Activated T-cell treated with anti-CD3 and anti-CD28 coated beads, Interleukin-2, amount 50 U/mL, for 24 hours (primary cell): ENCODE results near the gene KCNQ2.
A peak's percentile ranks its signal among the peaks of the same experiment; 100 is the strongest.
"Not testable (repeated sequence)": the region's sequence is repeated elsewhere in the genome, so short reads cannot be mapped to it uniquely, and the experiment has no call there.

Experiments used
- DNase-seq: peaks from one replicate; pipeline ENCODE4 v3.0.0-alpha.2; 2020
- H3K27ac Mint-ChIP-seq: 2 replicates; pipeline ENCODE4 v1.8.0; 2020; ENCODE audit warnings: mild to moderate bottlenecking, mixed read lengths
- H3K27me3 Mint-ChIP-seq: 2 replicates; pipeline ENCODE4 v1.8.0; 2020; ENCODE audit warnings: mixed read lengths
- H3K36me3 Mint-ChIP-seq: 2 replicates; pipeline ENCODE4 v1.8.0; 2020; ENCODE audit warnings: low read depth, mixed read lengths
- H3K4me1 Mint-ChIP-seq: 2 replicates; pipeline ENCODE4 v1.8.0; 2020; ENCODE audit warnings: low read depth, mixed read lengths
- H3K4me3 Mint-ChIP-seq: 2 replicates; pipeline ENCODE4 v1.8.0; 2020; ENCODE audit warnings: mild to moderate bottlenecking, moderate library complexity, mixed read lengths
- H3K9me3 Mint-ChIP-seq: 2 replicates; pipeline ENCODE4 v1.8.0; 2020; ENCODE audit warnings: mixed read lengths

The KCNQ2 gene

DNA sequence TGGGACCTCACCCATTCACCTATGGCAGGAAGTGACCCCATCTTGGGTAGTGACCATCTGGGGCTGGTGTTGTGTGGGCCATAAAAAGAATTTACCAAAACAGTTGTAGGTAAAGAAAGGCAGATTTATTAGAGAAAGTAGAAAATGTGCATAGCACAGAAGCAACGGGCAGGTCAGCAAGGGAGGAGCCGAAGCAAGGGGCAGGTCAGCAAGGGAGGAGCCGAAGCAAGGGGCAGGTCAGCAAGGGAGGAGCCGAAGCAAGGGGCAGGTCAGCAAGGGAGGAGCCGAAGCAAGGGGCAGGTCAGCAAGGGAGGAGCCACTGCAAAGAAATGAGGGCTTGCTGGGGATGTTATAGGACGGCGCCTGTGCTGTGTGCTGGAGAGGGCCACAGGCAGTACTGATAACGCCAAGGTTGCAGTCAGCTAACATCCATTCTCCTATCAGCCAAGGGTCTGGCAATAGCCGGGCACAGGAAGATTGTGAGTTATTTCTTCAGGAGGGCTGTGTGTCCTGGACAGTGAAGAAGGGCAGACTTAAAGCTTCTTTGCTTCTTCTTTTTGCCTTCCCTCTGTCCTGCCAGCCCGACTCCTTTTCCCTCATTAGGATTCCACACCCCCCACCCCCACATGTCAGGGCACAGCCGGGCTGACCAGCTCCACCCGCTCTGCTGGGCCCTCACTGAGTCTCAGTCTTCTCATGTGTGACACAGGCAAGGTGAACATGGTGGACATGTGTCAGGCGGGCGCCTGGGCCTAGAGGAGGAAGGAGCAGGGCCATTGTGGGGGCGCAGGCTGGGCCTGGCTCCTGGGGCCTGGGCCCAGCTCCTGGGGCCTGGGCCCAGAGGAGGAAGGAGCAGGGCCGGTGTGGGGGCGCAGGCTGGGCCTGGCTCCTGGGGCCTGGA, 79.7 kb downstream of the KCNQ2 start:
- peaks cover 6% of the 10 kb centered on the region for H3K9me3 Mint-ChIP-seq
- H3K4me3 Mint-ChIP-seq = no peak overlapping the region
- no peaks in the 10 kb centered on the region for H3K36me3 Mint-ChIP-seq
- peaks cover 15% of the 10 kb centered on the region for H3K27me3 Mint-ChIP-seq
- DNase-seq = no peak
- H3K27ac Mint-ChIP-seq = no peak overlapping the region
- H3K4me1 Mint-ChIP-seq = no peaks in the 10 kb centered on the region

DNA sequence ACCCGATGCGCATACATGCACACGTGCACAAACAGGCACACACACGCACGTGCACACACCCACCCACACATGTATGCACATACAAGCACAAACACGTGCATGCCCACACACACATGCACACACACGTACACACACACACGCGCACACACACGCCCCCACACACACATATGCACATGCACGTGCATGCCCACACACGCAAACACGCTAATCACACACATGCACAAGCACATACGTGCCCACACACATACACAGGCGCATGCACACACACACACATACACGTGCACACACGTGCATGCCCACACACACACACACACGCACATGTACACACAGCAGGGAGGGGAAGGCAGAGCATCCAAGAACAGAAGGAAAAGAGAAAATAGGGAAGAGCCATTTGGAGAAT, 84.5 kb downstream of the KCNQ2 start:
- Mint-ChIP-seq H3K27me3 (peaks cover 10% of the 10 kb centered on the region), H3K27ac (no peak overlapping the region), H3K36me3 (no peaks in the 10 kb centered on the region), H3K4me3 (no peak overlapping the region), H3K9me3 (peaks cover 24% of the 10 kb centered on the region), H3K4me1 (no peaks in the 10 kb centered on the region)
- no peak for DNase-seq

DNA sequence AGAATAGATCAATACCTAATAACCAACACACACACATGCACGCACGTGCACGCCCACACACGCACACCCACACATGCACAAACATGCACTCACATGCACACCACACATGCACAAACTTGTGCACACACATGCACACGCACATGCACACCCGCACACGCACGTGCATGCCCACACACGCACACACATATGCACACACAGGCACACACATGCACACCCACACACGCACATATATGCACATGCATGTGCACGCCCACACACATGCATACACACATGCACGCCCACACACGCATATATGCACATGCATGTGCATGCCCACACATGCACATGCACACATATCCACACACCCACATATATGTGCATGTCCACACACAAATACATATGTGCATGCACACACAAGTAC, 85.1 kb downstream of the KCNQ2 start:
- Mint-ChIP-seq H3K9me3 (peaks cover 24% of the 10 kb centered on the region), H3K4me3 (no peak overlapping the region), H3K36me3 (no peaks in the 10 kb centered on the region), H3K4me1 (no peaks in the 10 kb centered on the region), H3K27ac (no peak overlapping the region), H3K27me3 (peaks cover 10% of the 10 kb centered on the region)
- DNase-seq = no peak

DNA sequence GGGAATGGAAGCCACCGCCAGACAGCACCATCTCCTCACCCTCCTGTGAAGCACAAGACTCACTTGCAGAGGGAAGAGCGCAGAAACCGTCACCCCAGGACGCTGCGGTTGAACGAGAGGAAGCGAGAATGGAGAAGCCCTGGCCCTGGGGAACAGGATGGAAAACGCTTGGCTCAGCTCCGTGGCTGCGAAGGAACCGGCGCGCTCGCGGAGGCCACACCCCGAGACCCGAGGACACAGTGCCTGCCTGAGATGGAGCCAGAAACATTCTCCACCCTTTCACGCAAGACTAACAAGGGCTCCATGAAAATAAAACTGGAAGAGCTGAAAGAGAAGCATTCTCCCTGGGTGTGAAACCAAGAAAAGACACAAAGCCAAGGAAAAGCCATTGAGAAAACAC, 86.0 kb downstream of the KCNQ2 start:
- H3K4me3 Mint-ChIP-seq = no peak overlapping the region
- no peaks in the 10 kb centered on the region for H3K36me3 Mint-ChIP-seq
- peaks cover 10% of the 10 kb centered on the region for H3K27me3 Mint-ChIP-seq

DNA sequence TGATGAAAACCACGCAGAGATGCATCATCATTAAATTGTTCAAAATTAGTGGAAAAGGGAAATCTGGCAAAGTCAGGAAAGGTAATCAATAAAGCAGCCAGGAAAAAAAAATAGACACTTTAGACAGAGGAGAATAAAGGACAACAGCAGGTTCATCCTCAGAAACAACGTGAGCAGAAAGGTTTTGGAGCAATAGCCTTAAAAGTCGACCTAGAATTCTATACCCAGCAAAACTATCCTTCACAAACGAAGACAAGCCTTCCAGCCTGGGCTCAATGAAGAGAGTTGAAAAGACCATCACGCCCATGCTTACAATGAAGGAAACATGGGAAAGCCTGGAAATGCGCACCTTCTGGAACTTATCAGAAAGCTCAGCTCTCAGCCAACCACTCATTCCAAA, 86.6 kb downstream of the KCNQ2 start:
- H3K4me1 Mint-ChIP-seq = no peaks in the 10 kb centered on the region
- peaks cover 10% of the 10 kb centered on the region for H3K27me3 Mint-ChIP-seq
- no peak for DNase-seq
- H3K27ac Mint-ChIP-seq = no peak overlapping the region
- H3K4me3 Mint-ChIP-seq = no peak overlapping the region
- no peaks in the 10 kb centered on the region for H3K36me3 Mint-ChIP-seq
- H3K9me3 Mint-ChIP-seq = peaks cover 24% of the 10 kb centered on the region

More for the DNA sequence above, 86.0 kb downstream of the KCNQ2 start:
- H3K4me1 Mint-ChIP-seq = no peaks in the 10 kb centered on the region
- no peak for DNase-seq
- peaks cover 24% of the 10 kb centered on the region for H3K9me3 Mint-ChIP-seq
- H3K27ac Mint-ChIP-seq = no peak overlapping the region

DNA sequence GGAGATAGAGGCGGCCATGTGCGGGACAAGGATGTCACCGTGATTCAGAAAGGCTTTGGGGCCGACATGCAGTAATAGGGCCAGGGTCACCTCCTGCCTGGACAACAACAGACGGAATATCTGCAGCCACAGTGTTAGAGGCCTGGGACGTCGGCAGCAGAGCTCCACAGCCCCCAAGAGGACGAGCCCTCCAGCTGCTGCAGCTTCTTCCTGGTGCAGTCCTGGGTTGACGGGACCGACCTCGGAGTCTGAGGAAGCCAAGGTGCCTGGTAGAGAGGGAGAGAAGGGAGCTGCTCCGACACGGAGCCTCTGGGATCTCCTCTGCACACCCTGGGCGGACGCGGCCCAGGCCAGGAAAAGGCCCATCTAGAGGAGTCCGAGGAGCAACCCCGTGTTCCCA, 88.1 kb downstream of the KCNQ2 start:
- Mint-ChIP-seq H3K27me3 (peaks cover 16% of the 10 kb centered on the region), H3K4me3 (no peak overlapping the region), H3K36me3 (no peaks in the 10 kb centered on the region), H3K27ac (no peak overlapping the region), H3K9me3 (peaks cover 22% of the 10 kb centered on the region), H3K4me1 (no peaks in the 10 kb centered on the region)
- DNase-seq = no peak

DNA sequence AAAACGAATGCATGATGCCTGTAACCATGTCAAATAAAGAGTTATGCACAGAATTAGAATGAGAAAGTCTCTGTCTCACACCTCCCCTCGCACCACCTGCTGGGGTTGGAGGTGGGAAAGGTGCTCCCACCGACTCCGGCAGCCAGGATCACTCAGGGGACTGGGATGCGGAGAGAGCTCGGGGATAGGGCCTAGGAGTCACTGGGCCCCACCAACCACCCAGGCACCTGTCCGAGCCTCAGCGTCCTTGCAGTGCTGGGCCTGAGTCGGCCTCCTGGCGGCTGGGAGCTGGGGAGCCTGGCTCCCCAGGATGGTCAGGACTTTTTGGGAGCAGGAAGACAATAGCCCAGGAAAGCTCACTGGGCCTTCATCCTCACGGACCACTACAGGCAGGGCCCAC, 88.9 kb downstream of the KCNQ2 start:
- H3K36me3 Mint-ChIP-seq = no peaks in the 10 kb centered on the region

DNA sequence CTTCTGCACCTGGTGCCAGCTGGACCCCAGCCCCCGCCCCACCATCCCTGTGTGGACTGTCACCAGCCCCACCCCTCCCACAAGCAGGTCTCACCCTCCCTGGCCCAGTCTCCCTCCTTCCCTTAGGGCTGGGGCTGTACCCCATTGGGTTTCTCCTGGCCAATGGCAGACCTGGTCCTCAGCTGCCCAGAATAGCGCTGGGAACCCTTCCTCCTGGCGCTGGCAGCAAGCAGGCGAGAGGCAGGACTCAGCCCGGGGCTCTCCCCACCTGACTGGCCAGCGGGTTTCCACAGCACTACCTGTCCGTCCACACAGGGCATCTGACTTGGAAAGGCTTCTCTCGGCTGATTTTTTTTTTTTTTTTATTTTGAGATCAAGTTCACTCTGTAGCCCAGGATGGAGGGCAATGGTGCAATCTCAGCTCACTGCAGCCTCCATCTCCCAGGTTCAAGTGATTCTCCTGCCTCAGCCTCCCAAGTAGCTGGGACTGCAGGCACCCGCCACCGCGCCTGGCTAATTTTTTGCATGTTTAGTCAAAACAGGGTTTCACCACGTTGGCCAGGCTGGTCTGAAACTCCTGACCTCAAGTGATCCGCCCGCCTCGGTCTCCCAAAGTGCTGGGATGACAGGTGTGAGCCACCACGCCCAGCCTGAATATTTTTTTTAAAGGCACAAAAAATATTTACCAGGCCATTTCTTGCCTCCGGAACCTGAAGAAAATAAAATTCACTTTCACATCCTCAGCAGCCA, 89.7 kb downstream of the KCNQ2 start:
- peaks cover 18% of the 10 kb centered on the region for H3K9me3 Mint-ChIP-seq
- H3K4me3 Mint-ChIP-seq = no peak overlapping the region
- H3K36me3 Mint-ChIP-seq = no peaks in the 10 kb centered on the region
- no peaks in the 10 kb centered on the region for H3K4me1 Mint-ChIP-seq
- peaks cover 25% of the 10 kb centered on the region for H3K27me3 Mint-ChIP-seq
- no peak for DNase-seq
- H3K27ac Mint-ChIP-seq = no peak overlapping the region

More for the DNA sequence above, 88.9 kb downstream of the KCNQ2 start:
- no peak for DNase-seq
- Mint-ChIP-seq H3K9me3 (peaks cover 20% of the 10 kb centered on the region), H3K4me3 (no peak overlapping the region), H3K27me3 (peaks cover 22% of the 10 kb centered on the region), H3K27ac (no peak overlapping the region), H3K4me1 (no peaks in the 10 kb centered on the region)

DNA sequence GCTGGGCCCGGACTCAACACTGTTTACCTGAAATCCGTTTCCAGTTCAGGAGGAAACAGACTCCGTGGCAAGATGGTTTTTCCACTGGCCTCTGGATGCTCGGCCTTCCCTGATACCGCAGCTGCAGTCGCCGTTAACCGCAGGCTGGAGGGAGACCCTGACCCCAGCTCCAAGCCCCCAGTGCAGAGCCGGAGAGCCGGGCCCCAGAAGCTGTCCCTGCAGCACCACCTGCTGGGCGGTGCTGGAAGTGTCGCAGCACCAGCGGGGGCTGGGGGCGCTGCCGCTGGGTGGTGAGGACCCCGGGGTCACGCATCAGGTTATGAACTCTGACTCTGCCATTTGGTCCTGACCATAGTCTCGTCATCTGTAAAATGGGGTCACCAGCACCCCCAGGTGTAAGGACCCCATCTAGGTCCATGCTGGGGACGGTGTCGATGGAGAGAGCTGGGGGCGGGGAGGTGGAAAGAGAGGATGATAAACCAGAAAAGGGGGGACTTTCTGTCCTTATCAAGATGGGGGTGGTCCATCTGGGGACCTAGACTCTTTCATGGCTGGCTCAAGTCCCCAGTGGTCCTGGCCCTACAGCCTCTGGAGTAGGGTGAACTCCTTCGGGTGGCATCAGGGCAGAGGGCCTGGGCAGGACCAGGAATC, 90.5 kb downstream of the KCNQ2 start:
- Mint-ChIP-seq H3K4me1 (no peaks in the 10 kb centered on the region), H3K4me3 (no peak overlapping the region), H3K9me3 (peaks cover 14% of the 10 kb centered on the region), H3K36me3 (no peaks in the 10 kb centered on the region), H3K27ac (no peak overlapping the region), H3K27me3 (peaks cover 31% of the 10 kb centered on the region)
- DNase-seq = peak; percentile 62

DNA sequence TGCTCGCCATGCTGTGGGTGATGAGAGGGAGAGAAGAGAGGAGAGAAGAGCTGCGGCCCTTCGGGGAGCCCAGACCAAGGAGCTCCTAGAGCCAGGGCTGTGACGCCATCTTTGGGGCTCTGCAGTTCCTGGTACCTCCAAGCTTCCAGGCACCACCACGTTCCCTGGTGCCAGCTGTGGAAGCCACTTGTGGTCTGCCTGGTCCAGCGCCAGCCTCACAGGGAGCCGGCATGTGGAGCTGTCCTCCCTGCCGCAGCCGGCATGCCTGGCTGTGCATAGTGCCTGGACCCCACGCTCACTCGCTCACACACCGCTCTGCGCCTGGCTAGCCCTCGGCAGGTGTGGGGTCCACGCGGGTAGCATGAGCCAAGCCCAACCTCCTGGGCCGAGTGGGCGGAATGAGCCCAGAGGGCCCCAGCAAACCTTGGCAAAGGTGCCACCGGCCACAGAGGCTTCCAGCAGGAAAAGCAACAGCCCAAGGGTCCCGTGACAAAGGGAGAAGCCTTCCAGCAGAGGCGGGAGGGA, 92.0 kb downstream of the KCNQ2 start:
- no peak overlapping the region for H3K27ac Mint-ChIP-seq
- DNase-seq = no peak
- H3K27me3 Mint-ChIP-seq = peaks cover 37% of the 10 kb centered on the region
- peaks cover 2% of the 10 kb centered on the region for H3K9me3 Mint-ChIP-seq
- H3K4me1 Mint-ChIP-seq = peaks cover 2% of the 10 kb centered on the region
- no peak overlapping the region for H3K4me3 Mint-ChIP-seq
- H3K36me3 Mint-ChIP-seq = no peaks in the 10 kb centered on the region

DNA sequence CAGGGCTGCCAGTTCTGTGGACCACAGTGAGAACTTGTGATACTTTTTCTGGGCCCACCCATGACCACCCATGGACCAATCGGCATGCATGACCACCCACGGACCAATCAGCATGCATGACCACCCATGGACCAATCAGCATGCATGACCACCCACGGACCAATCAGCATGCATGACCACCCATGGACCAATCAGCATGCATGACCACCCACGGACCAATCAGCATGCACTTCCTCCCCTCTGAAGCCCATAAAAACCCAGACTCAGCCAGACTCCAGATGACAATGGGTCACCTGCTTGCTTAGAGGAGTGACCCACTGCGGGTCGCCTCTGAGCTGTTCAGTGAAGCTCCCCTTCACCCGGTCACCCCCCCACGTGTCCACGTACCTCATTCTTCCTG, 92.6 kb downstream of the KCNQ2 start:
- peaks cover 37% of the 10 kb centered on the region for H3K27me3 Mint-ChIP-seq
- not testable (repeated sequence) for H3K4me1 Mint-ChIP-seq, DNase-seq, H3K9me3 Mint-ChIP-seq, H3K4me3 Mint-ChIP-seq, H3K36me3 Mint-ChIP-seq, H3K27ac Mint-ChIP-seq

DNA sequence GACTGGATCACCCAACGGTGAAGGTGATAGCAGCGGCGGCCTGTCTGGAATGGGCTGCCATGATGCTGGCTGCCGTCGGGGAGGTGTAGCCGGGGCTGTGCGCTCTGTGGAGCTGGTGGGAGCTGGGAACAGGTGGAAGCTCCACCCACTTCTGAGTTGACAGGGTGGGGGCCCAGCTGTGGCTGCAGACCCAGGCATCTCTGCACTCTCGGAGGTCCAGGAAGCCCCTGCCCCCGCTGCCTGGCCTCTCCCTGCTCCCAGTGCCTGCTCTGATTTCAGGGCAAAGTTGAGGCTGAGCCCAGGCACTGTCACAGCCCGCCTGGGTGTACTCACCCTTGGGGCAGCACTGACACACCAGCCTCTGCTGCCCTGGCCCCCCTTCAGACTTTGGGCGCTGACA, 93.2 kb downstream of the KCNQ2 start:
- no peak for DNase-seq
- Mint-ChIP-seq H3K4me1 (peaks cover 2% of the 10 kb centered on the region), H3K9me3 (no peaks in the 10 kb centered on the region), H3K4me3 (no peak overlapping the region), H3K36me3 (no peaks in the 10 kb centered on the region), H3K27me3 (peaks cover 37% of the 10 kb centered on the region), H3K27ac (no peak overlapping the region)

DNA sequence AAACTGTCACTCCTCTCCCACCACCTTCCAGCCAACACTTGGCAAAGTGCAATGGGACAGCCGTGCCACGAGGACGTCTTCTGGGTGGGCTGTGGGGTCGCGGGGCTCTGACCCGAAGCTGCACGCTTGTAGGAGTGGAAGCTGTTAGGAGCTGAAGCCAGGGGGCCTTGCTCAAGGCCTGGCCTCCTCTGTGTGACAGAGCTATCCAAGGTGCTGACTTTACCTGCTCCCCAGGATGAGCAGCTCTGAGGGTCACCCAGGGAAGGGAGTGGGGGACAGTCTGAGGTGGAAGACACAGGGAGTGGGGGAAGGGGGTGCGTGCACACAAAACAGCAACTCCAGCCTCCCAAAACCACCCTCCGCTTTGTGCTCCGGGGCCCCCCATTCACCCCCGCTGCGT, 93.8 kb downstream of the KCNQ2 start:
- no peaks in the 10 kb centered on the region for H3K36me3 Mint-ChIP-seq
- peaks cover 2% of the 10 kb centered on the region for H3K4me1 Mint-ChIP-seq

DNA sequence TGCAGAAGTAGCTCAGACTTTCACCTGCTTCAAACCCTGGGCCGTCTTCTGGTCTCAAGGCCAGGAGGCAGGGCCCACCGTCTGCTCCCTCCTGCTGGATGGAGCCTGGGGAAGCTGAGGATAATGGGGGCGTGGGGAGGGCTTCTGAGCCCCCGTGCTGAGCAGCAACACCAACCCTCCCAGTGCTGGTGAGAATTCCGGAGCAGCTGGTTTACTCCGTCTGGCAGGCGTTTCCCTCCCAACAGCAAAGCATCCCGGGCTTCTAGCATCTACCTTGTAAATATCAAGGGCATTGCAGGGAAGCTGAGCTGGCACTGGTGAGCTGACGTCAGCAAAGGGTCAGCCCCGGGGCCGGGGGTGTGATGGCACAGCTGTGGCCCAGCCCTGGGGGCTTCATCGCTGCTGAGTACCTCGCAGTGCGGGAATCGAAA, 94.5 kb downstream of the KCNQ2 start:
- Mint-ChIP-seq H3K27ac (no peak overlapping the region), H3K4me1 (peaks cover 2% of the 10 kb centered on the region), H3K9me3 (no peaks in the 10 kb centered on the region), H3K27me3 (peaks cover 33% of the 10 kb centered on the region), H3K4me3 (no peak overlapping the region), H3K36me3 (no peaks in the 10 kb centered on the region)
- no peak for DNase-seq

More for the DNA sequence above, 93.8 kb downstream of the KCNQ2 start:
- H3K4me3 Mint-ChIP-seq = no peak overlapping the region
- no peaks in the 10 kb centered on the region for H3K9me3 Mint-ChIP-seq
- H3K27me3 Mint-ChIP-seq = peaks cover 37% of the 10 kb centered on the region
- DNase-seq = no peak
- no peak overlapping the region for H3K27ac Mint-ChIP-seq
